ENCODE data around the gene SURF6. TPM values are rescaled to one million over a fixed set of nuclear protein-coding genes. Genes with fewer than 3 reads are reported as not detected.

SURF6 gene
- total RNA-seq, 1 experiment from 2014 or later = 56.3 TPM

- no peak overlapping the region for H3K4ac ChIP-seq (ENCODE audit: low read depth, low read length)
Observed at GRCh38 chr9:133383438-133383837, 47.5 kb upstream of the SURF6 start.

More at GRCh38 chr9:133383438-133383837, 47.5 kb upstream of the SURF6 start:
- Histone ChIP-seq H3K18ac (ENCODE audit: insufficient read length, low read depth, low read length) (no peak overlapping the region), H3K23me2 (ENCODE audit: insufficient read length, low read depth, low read length, poor library complexity, severe bottlenecking) (no peaks in the 10 kb centered on the region), H4K8ac (replicated peaks; ENCODE audit: insufficient read length, low read depth, low read length) (no peak overlapping the region), H3K9me3 (ENCODE audit: control insufficient read depth, low read depth, low read length) (no peaks in the 10 kb centered on the region), H2BK5ac (ENCODE audit: insufficient read length, low read length) (no peak overlapping the region), H2BK12ac (ENCODE audit: insufficient read length, low read depth, low read length) (no peak overlapping the region), H4K5ac (ENCODE audit: insufficient read length, low read depth, low read length) (no peak overlapping the region), H3K27ac (ENCODE audit: insufficient read length, low read depth, low read length) (no peak overlapping the region), H3K79me1 (ENCODE audit: insufficient read depth, low read depth, low read length, poor library complexity, severe bottlenecking) (no peaks in the 10 kb centered on the region), H3K56ac (ENCODE audit: insufficient read length, low read depth, low read length) (no peak overlapping the region), H2BK15ac (ENCODE audit: low read depth, low read length) (no peak overlapping the region), H3K23ac (ENCODE audit: insufficient read length, low read depth, low read length) (no peak overlapping the region), H2AFZ (ENCODE audit: low read length) (no peak overlapping the region), H2AK5ac (ENCODE audit: insufficient read length, low read length) (no peak overlapping the region), H2BK120ac (ENCODE audit: low read depth, low read length, poor library complexity, severe bottlenecking) (no peak overlapping the region), H4K20me1 (ENCODE audit: control insufficient read depth, insufficient read depth, insufficient read length) (peaks cover 3% of the 10 kb centered on the region), H3K27me3 (ENCODE audit: insufficient read depth, low read length) (no peaks in the 10 kb centered on the region), H3K4me1 (ENCODE audit: insufficient read depth, low read length) (no peaks in the 10 kb centered on the region), H3K79me2 (ENCODE audit: insufficient read depth, low read length) (no peaks in the 10 kb centered on the region), H3K14ac (ENCODE audit: insufficient read depth, low read length) (no peak overlapping the region), H3K9ac (ENCODE audit: extremely low read depth, insufficient read length, low read length) (no peak overlapping the region), H3T11ph (ENCODE audit: low read length) (no peak overlapping the region), H2BK20ac (ENCODE audit: low read depth, low read length, poor library complexity, severe bottlenecking) (no peak overlapping the region), H3K4me2 (ENCODE audit: insufficient read depth, insufficient read length, low read length) (no peak overlapping the region), H4K91ac (ENCODE audit: insufficient read length, low read depth, low read length) (no peak overlapping the region)
- Mint-ChIP-seq H3K4me1 (no peaks in the 10 kb centered on the region), H3K27me3 (ENCODE audit: low read depth) (peaks cover 17% of the 10 kb centered on the region), H3K27ac (no peak overlapping the region), H3K4me3 (no peak overlapping the region), H3K9me3 (no peaks in the 10 kb centered on the region), H3K36me3 (ENCODE audit: insufficient read depth in 1 of 3, low read depth in 3 of 3) (no peaks in the 10 kb centered on the region)
- TF ChIP-seq CTCF (conservative IDR thresholded peaks at IDR 0.05) = no peak
- DNase-seq = no peak
- no CpG with 5 or more reads among the region's 3 CpGs for WGBS (ENCODE audit: extremely low coverage, insufficient read length, low lambda C conversion rate)

All from H9 (cell line).